T-helper 1 cell treated with Interleukin-12 subunit alpha and Interleukin-12 subunit beta and Interleukin-4 antibody, amounts not matched to agents 30 ng/mL and 1 ng/mL, for 36 hours (primary cell): ENCODE measurements around the gene MTF2. TPM values are rescaled to one million over a fixed set of nuclear protein-coding genes. Genes with fewer than 3 reads are reported as not detected.
"Not testable (repeated sequence)": the region's sequence is repeated elsewhere in the genome, so short reads cannot be mapped to it uniquely, and the experiment has no call there.

Experiments used
- intact Hi-C: fragments of 100-400 bp; cut with micrococcal nuclease; formaldehyde crosslinking; loops from one replicate; pipeline ENCODE4 v1.15.1; 2024
- total RNA-seq: library from RNA; stranded (reverse); gene quantifications from 2 replicates; pipeline ENCODE4 v1.2.3, GENCODE V29; 2022

Gene MTF2
- 60.2 and 64.7 TPM in 2 replicates for total RNA-seq

DNA sequence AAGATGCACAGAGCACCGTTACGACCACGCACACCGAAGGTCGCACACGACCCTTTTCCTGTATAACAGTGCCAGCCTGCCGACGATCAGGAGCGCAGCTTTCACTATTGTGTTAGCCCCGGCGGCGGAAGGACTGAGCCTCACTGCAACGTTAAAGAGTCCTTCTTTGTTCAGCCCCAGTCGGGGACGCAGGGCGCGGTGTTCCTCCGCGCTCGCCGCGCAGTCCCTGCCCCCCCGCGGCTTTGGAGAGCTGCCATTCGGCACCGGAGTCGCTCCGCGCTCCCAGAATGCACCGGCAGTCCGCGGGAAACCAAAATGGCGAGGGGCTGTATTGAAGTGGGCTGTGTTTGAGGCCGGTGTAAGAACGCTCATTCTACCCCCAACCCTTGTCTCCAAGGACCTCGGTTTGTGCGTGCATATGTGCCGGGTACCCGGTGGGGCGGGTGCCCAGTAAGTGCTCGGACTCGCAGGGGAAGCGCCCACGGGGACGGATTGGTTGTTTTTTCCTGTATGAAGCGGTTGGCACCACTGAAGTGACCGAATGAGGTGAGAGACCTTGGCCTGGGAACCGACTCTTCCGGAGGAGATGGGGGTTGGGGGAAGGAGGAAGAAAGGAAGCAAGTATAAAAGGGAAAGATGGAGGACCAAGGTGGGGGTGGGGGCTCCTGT, at the start of gene MTF2:
Gene MTF2 (plus strand): TSS at position 298 of the 669 bp plus-strand sequence. CDS start 244 bp downstream, at position 542.
- intact Hi-C loops: loop anchor here (1.0 kb wide), 6 partner anchors 37 to 266 kb away; partner anchors contain the start of genes CCDC18, DR1, RPL5 and TMED5

DNA sequence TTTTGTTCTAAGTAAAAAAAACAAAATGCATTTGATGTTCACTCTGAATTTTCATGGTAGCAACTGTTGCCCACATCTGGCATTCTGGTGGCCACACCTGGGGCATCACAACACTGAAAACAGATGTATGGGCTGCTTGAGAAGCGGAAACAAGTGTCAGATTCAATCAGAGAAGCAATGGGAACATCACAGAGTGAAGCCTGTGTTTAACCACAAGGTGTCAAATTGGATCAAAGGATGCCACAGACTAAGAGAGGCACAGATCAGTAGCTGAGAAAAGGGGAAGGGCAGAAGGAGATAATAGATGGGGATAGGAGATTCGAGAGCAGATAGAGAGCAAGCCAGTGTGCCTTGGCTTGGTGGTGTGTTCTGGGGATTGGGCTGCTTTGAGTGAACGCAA, 49.8 kb upstream of the MTF2 start:
- intact Hi-C loops: loop anchor here (2.0 to 10.0 kb wide), 2 partner anchors 13 to 815 kb away; no protein-coding TSS in a partner anchor

DNA sequence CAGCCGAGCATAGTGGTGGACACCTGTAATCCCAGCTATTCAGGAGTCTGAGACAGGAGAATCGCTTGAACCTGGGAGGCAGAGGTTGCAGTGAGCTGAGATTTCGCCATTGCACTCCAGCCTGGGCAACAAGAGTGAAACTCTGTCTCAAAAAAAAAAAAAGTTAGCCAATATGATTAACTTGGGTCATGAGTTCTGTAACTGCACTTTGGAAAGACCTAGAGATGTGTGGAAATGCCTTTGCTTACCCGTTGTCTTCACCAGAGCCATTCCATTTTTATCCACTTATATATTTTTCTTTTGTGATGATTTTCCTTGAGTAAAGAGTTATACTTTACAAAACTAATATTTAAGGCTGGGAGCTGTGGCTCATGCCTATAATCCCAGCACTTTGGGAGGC, 48.9 kb upstream of the MTF2 start:
- intact Hi-C loops: not testable (repeated sequence)

DNA sequence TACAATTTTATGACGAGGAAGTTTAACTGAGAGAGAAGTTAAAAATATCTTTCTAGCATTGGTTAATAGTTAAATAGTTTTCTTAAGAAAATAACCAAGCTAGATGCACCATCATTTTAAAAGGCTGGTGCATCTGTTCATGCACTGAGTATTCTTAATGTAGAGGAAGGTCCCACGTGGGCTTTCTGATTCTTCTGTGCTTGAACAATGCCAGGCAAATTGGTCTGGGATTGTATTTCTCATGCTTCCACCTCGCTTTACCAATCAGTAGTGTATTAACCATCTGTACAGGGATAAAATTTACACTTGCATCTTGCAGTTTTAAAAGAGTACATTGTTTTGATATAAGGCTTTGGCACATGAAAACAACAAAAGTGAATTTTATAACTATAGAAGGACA, 47.4 kb upstream of the MTF2 start:
- intact Hi-C loops: no loop called here

DNA sequence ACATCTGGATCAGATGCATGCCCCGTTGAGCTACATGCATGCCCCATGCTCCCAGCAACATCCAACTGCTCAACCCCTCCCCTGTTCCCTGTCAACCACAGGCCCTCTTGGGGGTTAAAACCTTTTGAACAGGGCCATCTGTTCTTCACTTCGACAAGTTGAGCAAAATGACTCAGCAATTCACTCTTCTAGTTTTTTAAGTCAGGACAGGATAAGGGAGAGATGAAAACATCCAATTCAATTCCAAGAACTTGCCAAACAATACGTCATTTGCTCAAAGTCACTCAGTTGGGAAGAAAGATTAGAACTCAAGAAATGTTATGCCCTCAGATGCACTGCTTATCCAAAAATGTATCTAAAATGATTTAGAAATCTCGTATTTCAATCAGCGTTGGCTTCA, 46.1 kb upstream of the MTF2 start:
- intact Hi-C loops: loop anchor here (1.0 kb wide), 1 partner anchor 9 kb away; no protein-coding TSS in a partner anchor

DNA sequence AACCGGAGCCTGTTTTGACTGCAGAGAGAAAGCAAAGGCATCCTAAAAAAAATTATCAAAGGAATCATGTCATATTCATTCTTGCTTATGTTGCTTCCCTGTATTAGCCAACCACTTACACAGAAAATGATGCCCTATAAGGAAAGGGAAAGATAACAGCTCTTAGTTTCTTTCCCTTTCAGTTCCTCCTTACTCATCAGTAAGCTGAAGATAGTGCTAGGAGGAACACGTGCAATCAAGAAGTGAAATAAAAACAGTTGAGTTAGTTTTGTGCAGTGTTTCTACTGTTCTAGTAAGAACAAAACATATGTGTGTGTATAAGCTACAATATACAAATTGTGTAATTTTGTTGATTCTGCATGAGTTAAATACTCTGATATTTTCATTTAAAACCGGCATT, 45.3 kb upstream of the MTF2 start:
- intact Hi-C loops: loop anchor here (1.0 kb wide), 1 partner anchor 9 kb away; no protein-coding TSS in a partner anchor

DNA sequence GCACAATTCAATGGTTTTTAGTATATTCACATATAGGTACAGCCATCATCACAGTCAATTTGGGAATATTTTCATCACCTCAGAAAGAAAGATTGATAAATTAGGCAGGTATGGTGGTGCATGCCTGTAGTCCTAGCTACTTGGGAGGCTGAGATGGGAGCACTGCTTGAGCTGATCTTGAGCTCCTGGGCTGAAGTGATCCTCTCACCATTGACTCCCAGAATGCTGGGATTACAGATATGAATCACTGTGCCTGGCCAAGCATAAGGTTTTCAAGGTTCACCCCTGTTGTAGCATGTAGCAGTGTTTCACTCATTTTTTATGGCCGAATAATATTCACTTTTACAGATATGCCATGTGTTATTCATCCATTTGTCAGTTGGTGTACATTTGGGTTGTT, 44.7 kb upstream of the MTF2 start:
- intact Hi-C loops: no loop called here

DNA sequence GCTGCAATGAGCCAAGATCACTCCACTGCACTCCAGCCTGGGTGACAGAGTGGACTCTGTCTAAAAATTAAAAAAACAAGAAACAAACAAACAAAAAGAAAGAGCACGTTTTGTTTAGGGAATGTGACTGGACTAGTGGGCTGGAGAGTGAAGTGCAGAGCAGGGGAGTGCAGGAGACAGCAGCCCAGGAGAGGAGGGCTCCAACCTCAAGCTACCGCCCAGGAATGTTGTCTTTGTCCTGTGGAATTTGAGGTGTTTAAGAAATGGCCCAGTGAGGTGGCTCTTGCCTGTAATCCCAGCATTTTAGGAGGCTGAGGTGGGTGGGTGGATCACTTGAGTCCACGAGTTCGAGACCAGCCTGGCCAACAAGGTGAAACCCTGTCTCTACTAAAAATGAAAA, 42.4 kb upstream of the MTF2 start:
- intact Hi-C loops: no loop called here

DNA sequence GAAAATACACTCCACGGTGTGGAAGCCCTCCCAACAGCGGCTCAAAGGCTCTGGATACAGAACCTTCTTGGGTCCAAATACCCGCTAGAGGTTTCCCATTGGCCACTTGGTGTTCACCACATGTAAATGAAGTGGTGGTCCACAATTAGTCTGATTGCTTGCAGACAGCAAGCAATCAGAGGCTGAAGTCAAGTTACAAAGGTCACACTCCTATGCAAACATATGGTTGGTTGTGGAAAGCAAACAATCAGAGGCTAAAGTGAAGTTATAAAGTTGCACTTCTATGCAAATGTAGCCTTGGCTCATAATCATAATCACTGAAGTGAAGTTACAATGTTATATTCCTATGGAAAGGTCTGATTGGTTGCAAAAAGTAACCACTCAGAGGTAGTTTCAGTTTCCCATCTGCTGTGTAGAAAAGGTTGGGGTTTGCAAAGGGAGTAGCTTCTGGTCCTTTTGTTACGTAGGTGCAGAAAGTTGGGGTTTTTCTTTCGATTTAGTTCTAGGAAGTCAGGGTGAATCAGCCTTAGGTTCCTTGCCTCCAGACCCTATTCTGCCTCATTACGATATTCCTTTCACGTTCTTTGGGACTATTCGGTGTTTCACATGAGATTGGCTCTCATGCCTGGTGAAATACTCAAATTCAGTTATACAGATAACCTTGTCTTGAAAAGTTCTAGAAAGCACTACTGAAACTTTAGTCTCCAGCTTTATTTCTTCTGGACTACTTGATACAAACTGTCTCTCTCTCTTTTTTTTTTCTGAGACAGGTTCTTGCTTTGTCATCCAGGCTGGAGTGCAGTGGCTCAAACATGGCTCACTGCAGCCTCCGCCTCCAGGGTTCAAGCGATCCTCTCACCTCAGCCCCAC, 36.7 kb upstream of the MTF2 start:
- intact Hi-C loops: loop anchor here (1.0 to 2.0 kb wide), 13 partner anchors 9 to 837 kb away; partner anchors contain the start of genes CCDC18, DNTTIP2, MTF2 and RPL5

DNA sequence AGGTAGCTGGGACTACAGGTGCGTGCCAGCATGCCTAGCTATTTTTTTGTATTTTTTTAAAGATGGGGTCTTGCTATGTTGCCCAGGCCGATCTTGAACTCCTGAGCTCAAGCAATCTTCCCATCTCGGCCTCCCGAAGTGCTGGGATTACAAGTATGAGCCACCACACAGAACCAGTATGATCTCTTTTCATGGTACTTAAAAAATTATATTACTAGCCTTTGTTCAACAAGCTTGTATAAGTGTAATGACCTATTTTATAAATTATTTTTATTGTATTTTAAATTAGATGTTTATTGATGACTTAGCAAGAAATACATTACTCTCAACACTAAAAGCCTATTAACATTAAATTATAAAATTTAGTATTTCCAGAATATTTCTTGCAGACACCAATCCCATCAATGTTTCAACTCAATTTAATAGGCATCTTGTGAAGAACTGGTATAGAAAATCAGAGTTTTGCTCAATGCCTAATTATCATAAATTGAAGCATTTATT, 36.0 kb upstream of the MTF2 start:
- intact Hi-C loops: loop anchor here (2.0 kb wide), 1 partner anchor 14 kb away; no protein-coding TSS in a partner anchor

DNA sequence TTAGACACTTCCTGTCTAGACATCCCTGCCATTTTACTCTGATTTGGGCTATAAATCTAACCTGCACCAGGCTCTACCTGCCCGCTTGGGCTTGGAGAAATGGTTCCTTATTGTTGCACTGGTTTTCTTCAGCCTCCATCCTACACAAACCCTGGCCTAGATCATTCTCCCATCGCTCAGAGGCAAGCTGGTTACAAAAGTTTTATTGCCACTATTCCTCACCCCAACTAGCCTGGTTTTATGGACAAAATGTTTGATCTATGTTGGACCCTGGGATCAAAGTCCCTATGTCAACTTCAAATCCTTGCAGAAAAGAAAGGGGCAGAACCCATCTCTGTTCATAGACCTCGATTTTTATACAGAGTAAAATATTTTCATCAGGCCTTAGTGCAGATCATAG, 31.5 kb upstream of the MTF2 start:
- intact Hi-C loops: no loop called here

DNA sequence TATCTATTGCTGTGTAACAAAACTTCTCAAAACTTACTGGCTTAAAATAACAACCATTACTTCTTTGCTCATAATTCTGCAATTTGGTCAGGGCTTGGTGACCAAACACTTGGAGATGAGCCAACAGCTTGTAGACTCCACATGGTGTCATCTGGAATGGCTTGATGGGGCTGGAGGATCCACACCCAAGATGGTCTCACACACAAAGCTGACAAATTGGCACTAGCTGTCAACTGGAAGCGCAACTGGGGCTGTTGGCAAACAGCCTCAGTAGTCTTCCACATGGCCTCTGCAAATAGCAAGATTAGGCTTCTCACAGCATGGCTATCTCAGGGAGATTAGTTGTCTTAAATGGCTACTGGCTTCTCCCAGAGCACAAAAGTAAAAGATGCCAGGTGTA, 27.1 kb upstream of the MTF2 start:
- intact Hi-C loops: no loop called here

DNA sequence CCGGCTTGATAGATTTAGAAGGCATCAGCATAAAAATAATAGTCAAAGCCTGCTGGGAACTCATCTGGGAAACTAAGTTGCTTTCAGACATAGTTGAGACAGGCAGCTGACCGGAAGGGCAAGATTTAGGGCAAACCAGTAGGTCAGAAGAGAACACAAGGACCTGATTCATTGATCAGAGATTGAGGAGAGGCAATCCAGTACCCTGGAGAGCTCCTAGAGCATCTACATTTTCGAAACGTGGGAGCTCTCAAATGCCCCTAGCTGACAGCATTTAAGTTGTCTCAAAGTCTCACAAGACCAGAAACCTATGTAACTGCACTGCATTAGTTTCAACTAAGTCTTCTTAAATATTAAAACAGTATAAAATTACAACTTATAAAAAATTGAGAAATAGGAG, 22.9 kb upstream of the MTF2 start:
- intact Hi-C loops: loop anchor here (1.0 kb wide), 1 partner anchor 14 kb away; no protein-coding TSS in a partner anchor

DNA sequence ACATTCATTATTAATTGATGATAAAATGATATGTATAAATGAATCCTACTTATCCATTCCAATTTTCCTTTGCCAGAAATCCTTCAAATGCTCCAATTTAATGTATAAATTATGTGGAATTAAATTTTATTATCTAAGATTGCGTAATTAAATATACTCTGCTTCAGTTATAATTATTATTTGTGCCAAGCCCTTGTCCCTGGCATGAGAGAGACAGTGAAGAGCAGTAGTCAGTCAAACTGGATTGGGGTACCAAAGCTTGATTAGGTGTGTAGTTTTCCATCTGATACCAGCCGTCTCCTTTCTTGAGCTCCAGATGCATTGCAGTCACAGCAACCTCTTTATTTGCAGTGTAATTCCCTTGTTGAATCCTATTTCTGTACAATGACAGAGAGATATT, 22.4 kb upstream of the MTF2 start:
- intact Hi-C loops: loop anchor here (1.0 kb wide), 1 partner anchor 14 kb away; no protein-coding TSS in a partner anchor

DNA sequence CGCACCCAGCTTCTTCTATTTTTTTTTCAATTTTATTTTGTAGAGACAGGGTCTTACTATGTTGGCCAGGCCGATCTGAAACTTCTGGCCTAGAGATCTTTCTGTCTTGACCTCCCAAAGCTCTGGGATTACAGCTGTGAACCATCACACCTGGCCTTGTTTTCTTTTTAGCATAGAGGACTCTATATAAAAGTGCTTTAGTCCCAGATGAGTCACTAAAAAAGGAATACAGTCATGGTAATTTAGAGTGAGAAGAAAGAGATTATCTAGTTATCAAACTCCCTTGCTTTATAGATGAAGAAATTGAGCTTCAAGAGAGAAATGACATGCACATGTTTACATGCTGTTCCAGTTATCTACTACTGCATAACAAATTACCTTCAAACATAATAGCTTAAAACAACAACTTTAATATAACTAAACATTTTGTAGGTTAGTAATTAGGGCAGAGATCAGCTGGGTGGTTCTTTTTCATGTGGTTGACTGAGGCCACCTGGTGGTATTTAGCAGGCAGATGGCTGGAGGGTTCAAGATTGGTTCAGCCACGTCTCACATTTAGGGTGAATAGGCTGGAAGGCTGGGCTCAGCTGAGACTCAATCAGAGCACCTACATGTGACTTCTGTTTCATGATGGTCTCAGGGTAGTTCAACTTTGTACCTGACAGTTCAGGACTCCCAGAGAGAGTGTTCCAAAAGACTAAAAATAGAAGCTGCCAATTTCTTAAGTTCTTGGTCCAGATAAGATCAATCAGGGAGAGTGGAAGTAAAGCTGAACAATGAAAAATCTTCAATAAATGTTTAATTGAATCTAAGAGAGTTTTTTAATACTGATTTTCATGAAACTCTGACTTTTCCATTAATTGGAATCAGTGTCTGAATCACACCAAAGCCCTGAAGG, 16.9 kb upstream of the MTF2 start:
- intact Hi-C loops: loop anchor here (1.0 to 5.0 kb wide), 4 partner anchors 41 to 315 kb away; no protein-coding TSS in a partner anchor

DNA sequence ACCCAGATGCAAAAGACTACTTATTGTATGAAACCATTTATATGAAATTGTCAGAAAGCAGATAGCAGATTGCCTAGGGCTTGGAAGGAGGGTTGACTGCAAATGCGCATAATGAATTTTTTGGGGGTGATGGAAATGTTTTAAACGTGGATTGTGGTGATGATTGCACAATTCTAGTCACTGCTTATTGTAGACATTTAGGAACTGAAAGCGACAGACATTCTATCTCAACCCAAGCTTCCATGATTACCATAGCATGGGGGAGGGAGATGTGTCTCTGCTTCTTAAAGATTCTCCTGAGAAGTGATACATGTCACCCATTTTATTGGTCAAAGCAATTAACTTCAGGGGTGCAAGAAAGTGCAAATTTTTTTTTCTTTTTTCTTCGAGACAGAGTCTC, 2.8 kb upstream of the MTF2 start:
- intact Hi-C loops: no loop called here

DNA sequence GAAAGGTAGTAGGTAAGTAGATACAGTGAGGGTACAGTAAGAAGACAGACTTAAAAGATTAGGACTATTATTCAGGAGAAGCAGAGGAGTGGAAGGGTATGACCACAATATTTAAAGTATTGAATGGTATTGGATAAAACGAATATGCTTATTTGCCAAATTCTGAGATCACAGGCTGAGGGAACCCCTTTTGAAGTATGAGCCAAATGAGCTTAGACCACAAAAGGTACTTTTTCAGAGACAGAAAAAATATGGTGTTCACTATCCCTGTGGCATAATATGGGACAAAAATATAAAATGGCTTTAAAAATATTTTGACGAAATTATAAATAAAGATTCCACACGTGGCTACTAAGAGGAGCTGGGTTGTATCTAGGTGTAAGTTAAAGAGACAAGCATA, 880 bp upstream of the MTF2 start:
- intact Hi-C loops: no loop called here

DNA sequence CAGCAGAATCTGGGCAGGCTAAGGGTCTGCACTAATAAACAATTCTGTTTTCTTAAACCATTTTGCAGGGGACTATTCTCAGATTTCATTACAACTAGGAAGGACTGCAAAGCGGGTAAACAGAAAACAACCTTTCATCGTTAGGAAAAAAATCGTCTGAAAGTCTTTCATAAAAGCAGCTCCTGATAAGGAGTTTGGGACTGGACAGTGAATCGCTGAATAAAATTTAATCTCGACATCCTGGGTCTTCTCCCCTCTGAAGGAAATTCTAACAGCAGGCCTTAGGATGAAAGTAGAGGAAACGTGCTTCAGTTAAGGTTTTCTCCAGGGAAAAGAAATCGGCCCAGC, 471 bp upstream of the MTF2 start:
- intact Hi-C loops: no loop called here

DNA sequence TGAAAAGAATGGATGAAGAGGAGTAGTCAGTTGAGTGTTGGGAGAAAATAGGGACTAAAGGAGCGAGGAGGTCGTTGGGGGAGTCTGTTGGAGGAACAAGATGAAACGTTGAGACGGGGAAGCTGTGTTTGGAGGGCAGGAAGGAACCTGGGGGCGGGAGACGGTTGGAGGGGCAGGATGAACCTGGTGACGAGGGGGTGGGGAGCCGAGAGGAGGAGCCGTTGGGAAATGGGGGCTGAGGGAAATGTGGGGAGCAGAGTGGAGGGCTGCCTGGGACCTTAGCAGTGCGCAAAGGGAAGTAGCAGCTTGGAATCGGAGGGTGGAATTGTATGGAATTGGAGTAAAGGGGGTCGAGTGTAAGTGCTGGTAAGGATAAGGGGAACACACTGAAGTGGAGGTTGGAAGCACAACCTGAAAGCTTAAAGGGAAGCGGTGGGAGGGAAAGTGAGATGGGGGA, 630 bp downstream of the MTF2 start:
- intact Hi-C loops: loop anchor here (1.0 to 10.0 kb wide), 15 partner anchors 37 to 829 kb away; partner anchors contain the start of genes CCDC18, DNTTIP2, DR1 and FNBP1L

DNA sequence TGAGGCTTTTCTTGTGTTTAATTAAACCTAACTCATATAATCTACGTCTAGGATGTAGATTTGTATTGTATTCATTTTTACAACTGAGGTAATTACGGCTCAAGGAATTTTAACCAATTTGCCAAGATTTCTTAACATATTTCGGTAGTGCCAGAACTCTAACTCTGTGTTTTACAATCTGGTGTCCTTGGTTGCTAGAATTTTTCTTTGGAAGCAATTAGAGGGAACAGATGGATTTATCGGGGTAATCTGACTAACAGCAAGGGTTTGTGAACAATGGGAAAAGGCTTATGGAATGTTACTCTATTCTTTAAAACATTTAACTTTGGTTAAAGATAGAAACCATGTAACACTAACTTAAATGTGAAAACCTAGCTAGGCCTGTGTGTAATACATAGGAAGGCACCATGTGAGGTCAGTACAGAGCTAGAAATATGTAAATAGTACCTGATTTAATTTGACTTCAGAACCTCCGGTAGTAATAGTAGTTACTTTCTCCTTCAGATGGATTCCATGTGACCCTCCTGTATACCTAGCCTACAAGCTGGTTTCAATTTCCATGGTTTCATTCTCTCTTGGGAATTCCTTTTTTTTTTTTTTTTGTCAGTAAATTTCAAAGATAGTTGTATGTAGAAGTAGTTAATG, 1.2 kb downstream of the MTF2 start:
- intact Hi-C loops: loop anchor here (1.0 to 10.0 kb wide), 9 partner anchors 74 to 828 kb away; partner anchors contain the start of genes DNTTIP2, FNBP1L and GCLM
